ENCODE results near the gene PIGQ. TPM values are rescaled to one million over a fixed set of nuclear protein-coding genes. Genes with fewer than 3 reads are reported as not detected.

Gene PIGQ
- total and polyA plus RNA-seq, 2 of the 13 experiments (the other 11 are each of a cell fraction or from before 2014, with no cell fraction given), result 7.7 to 19.7 TPM

- TF ChIP-seq, protein P1, sequence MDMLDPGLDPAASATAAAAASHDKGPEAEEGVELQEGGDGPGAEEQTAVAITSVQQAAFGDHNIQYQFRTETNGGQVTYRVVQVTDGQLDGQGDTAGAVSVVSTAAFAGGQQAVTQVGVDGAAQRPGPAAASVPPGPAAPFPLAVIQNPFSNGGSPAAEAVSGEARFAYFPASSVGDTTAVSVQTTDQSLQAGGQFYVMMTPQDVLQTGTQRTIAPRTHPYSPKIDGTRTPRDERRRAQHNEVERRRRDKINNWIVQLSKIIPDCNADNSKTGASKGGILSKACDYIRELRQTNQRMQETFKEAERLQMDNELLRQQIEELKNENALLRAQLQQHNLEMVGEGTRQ (IDR thresholded peaks at IDR 0.05; ENCODE audit: low read depth, low read length), result no peak
- TF ChIP-seq, protein P1 (CRISPR knock-in tag; IDR thresholded peaks at IDR 0.05; ENCODE audit: borderline replicate concordance), result peak; percentile 46; the same call in 1 of the 2 replicates
- TF ChIP-seq CHD2 (IDR thresholded peaks at IDR 0.05; ENCODE audit: low read depth, low read length), result no peak
- peak; percentile 53 for TF ChIP-seq POLR2AphosphoS5 (IDR thresholded peaks at IDR 0.05; ENCODE audit: low read depth, low read length)
- no peak for TF ChIP-seq ZNF720 (CRISPR knock-in tag; IDR thresholded peaks at IDR 0.05)
- TF ChIP-seq ZNF891 (CRISPR knock-in tag; IDR thresholded peaks at IDR 0.05), result no peak
- TF ChIP-seq, protein P2, sequence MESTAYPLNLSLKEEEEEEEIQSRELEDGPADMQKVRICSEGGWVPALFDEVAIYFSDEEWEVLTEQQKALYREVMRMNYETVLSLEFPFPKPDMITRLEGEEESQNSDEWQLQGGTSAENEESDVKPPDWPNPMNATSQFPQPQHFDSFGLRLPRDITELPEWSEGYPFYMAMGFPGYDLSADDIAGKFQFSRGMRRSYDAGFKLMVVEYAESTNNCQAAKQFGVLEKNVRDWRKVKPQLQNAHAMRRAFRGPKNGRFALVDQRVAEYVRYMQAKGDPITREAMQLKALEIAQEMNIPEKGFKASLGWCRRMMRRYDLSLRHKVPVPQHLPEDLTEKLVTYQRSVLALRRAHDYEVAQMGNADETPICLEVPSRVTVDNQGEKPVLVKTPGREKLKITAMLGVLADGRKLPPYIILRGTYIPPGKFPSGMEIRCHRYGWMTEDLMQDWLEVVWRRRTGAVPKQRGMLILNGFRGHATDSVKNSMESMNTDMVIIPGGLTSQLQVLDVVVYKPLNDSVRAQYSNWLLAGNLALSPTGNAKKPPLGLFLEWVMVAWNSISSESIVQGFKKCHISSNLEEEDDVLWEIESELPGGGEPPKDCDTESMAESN (CRISPR knock-in tag; conservative IDR thresholded peaks at IDR 0.05), result 0 out of 2 replicates have a peak, but pooled peaks have one; percentile 42
- no peak for TF ChIP-seq EEA1 (CRISPR knock-in tag; IDR thresholded peaks at IDR 0.05; ENCODE audit: borderline replicate concordance)
- peak; percentile 76; the same call in 1 of the 2 replicates for TF ChIP-seq DMAP1 (CRISPR knock-in tag; IDR thresholded peaks at IDR 0.05)
- TF ChIP-seq, protein P3, sequence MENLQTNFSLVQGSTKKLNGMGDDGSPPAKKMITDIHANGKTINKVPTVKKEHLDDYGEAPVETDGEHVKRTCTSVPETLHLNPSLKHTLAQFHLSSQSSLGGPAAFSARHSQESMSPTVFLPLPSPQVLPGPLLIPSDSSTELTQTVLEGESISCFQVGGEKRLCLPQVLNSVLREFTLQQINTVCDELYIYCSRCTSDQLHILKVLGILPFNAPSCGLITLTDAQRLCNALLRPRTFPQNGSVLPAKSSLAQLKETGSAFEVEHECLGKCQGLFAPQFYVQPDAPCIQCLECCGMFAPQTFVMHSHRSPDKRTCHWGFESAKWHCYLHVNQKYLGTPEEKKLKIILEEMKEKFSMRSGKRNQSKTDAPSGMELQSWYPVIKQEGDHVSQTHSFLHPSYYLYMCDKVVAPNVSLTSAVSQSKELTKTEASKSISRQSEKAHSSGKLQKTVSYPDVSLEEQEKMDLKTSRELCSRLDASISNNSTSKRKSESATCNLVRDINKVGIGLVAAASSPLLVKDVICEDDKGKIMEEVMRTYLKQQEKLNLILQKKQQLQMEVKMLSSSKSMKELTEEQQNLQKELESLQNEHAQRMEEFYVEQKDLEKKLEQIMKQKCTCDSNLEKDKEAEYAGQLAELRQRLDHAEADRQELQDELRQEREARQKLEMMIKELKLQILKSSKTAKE (CRISPR knock-in tag; IDR thresholded peaks at IDR 0.05; ENCODE audit: borderline replicate concordance), result peak; percentile 62
- TF ChIP-seq, protein P4, sequence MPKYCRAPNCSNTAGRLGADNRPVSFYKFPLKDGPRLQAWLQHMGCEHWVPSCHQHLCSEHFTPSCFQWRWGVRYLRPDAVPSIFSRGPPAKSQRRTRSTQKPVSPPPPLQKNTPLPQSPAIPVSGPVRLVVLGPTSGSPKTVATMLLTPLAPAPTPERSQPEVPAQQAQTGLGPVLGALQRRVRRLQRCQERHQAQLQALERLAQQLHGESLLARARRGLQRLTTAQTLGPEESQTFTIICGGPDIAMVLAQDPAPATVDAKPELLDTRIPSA (CRISPR knock-in tag; IDR thresholded peaks at IDR 0.05; ENCODE audit: borderline replicate concordance), result no peak
- TF ChIP-seq LCORL (IDR thresholded peaks at IDR 0.05), result no peak
- TF ChIP-seq LCORL (CRISPR knock-in tag; IDR thresholded peaks at IDR 0.05), result peak; percentile 75
- no peak for TF ChIP-seq MAF1 (CRISPR knock-in tag; IDR thresholded peaks at IDR 0.05; ENCODE audit: borderline replicate concordance)
- TF ChIP-seq ZNF3 (CRISPR knock-in tag; IDR thresholded peaks at IDR 0.05), result no peak
- TF ChIP-seq, protein P5, sequence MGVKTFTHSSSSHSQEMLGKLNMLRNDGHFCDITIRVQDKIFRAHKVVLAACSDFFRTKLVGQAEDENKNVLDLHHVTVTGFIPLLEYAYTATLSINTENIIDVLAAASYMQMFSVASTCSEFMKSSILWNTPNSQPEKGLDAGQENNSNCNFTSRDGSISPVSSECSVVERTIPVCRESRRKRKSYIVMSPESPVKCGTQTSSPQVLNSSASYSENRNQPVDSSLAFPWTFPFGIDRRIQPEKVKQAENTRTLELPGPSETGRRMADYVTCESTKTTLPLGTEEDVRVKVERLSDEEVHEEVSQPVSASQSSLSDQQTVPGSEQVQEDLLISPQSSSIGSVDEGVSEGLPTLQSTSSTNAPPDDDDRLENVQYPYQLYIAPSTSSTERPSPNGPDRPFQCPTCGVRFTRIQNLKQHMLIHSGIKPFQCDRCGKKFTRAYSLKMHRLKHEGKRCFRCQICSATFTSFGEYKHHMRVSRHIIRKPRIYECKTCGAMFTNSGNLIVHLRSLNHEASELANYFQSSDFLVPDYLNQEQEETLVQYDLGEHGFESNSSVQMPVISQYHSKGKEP (CRISPR knock-in tag; IDR thresholded peaks at IDR 0.05), result no peak
- TF ChIP-seq SIX4 (CRISPR knock-in tag; IDR thresholded peaks at IDR 0.05), result 0 out of 2 replicates have a peak, but pooled peaks have one; percentile 27
- TF ChIP-seq, protein P6, sequence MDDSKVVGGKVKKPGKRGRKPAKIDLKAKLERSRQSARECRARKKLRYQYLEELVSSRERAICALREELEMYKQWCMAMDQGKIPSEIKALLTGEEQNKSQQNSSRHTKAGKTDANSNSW (CRISPR knock-in tag; IDR thresholded peaks at IDR 0.05; ENCODE audit: borderline replicate concordance), result no peak
- TF ChIP-seq IKZF4 (CRISPR knock-in tag; IDR thresholded peaks at IDR 0.05; ENCODE audit: borderline replicate concordance, low read depth, not compliant biosample characterization), result no peak
- TF ChIP-seq ZNF576 (CRISPR knock-in tag; IDR thresholded peaks at IDR 0.05), result 0 out of 2 replicates have a peak, but pooled peaks have one; percentile 34
These were observed 26.2 kb upstream of the PIGQ start (continued) for GRCh38 chr16:543301-544164.

All from HepG2 (cell line).